B cell (primary cell): Measurements from ENCODE around the gene CLIP2. TPM values are rescaled to one million over a fixed set of nuclear protein-coding genes. Genes with fewer than 3 reads are reported as not detected.

ENCODE experiments used
- ATAC-seq: fragments of 200-7000 bp; cut with Tn5 transposase; one replicate; pipeline ENCODE4 v1.10.0; 2021; ENCODE audit warnings: low read depth, mild to moderate bottlenecking, moderate number of reproducible peaks, moderate library complexity
- CTCF ChIA-PET: fragments of 350-600 bp; sonication (Branson Sonifier 250); formaldehyde crosslinking; loops from one replicate; lab custom pipeline; 2021; ENCODE audit warnings: antibody characterized with exemption, inconsistent platforms; lab: Charles Lee
- POLR2A ChIA-PET: fragments of 350-600 bp; sonication (Branson Sonifier 250); formaldehyde crosslinking; loops from one replicate; lab custom pipeline; 2021; ENCODE audit warnings: antibody characterized with exemption; lab: Charles Lee
- DNase-seq: peaks from one replicate; pipeline ENCODE4 v3.0.0; 2013
- H2AFZ ChIP-seq: 2 replicates; pipeline ENCODE4 v1.6.1; 2012; ENCODE audit warnings: mild to moderate bottlenecking, low read depth, low read length; ENCODE audit not compliant: insufficient read depth, poor library complexity, severe bottlenecking
- H3K27ac ChIP-seq, 2 donors: 1 replicate in 1 of 2; 2 replicates in 1 of 2; pipeline ENCODE4 v1.5.1; 2012 to 2013; ENCODE audit warnings: low read length in 2 of 2, mild to moderate bottlenecking in 2 of 2, moderate library complexity in 1 of 2
- H3K27me3 ChIP-seq, 4 experiments: fragments of 200-600 bp in 1 of 4; sonication (generic) in 1 of 4; replicated peaks in 1 of 4; 1 replicate in 2 of 4; 2 replicates in 2 of 4; pipeline versions ENCODE4 v1.6.1 to v1.7.0; 2013 to 2016; ENCODE audit warnings: low read length in 3 of 4, mild to moderate bottlenecking in 2 of 4, mixed read lengths in 1 of 4, moderate library complexity in 1 of 4; ENCODE audit not compliant: insufficient read depth in 4 of 4, control insufficient read depth in 3 of 4; ENCODE audit errors: control extremely low read depth in 1 of 4
- H3K36me3 ChIP-seq, 2 experiments: replicated peaks in 1 of 2; 1 replicate in 1 of 2; 2 replicates in 1 of 2; pipeline versions ENCODE4 v1.6.1 to v1.7.1; 2013; ENCODE audit warnings: low read length in 1 of 2; ENCODE audit not compliant: insufficient read depth in 2 of 2, control insufficient read depth in 1 of 2; ENCODE audit errors: control extremely low read depth in 1 of 2, extremely low read depth in 1 of 2
- H3K4me1 ChIP-seq, 2 donors: fragments of 200-600 bp in 1 of 2; sonication (generic) in 1 of 2; 1 replicate in 1 of 2; 2 replicates in 1 of 2; pipeline versions ENCODE4 v1.5.1 to v1.6.1; 2013 to 2017; ENCODE audit warnings: low read length in 2 of 2; ENCODE audit not compliant: control insufficient read depth in 2 of 2, insufficient read depth in 2 of 2
- H3K4me2 ChIP-seq: replicated peaks from 2 replicates; pipeline ENCODE3; 2012; ENCODE audit warnings: mild to moderate bottlenecking, low read depth, low read length; ENCODE audit not compliant: poor library complexity, severe bottlenecking
- H3K4me3 ChIP-seq, 5 experiments: fragments of 200-600 bp in 1 of 5; sonication (generic) in 1 of 5; 1 replicate in 3 of 5; 2 replicates in 2 of 5; pipeline versions ENCODE4 v1.5.1 to v1.7.0; 2011 to 2016; ENCODE audit warnings: low read length in 4 of 5, mild to moderate bottlenecking in 4 of 5, low read depth in 2 of 5, control low read depth in 1 of 5, moderate library complexity in 1 of 5; ENCODE audit not compliant: insufficient read depth in 1 of 5; ENCODE audit errors: control extremely low read depth in 1 of 5, extremely low read depth in 1 of 5
- H3K79me2 ChIP-seq: fragments of 200-600 bp; sonication (generic); one replicate; pipeline ENCODE4 v1.6.0; 2016; ENCODE audit warnings: low read length; ENCODE audit not compliant: control insufficient read depth, insufficient read depth
- H3K9ac ChIP-seq: fragments of 200-600 bp; sonication (generic); 2 replicates; pipeline ENCODE4 v1.6.1; 2017; ENCODE audit warnings: mild to moderate bottlenecking, low read length, moderate library complexity
- H3K9me3 ChIP-seq, 3 donors: one replicate each; pipeline versions ENCODE4 v1.6.1 to v1.7.1; 2013; ENCODE audit warnings: low read length in 2 of 3; ENCODE audit not compliant: control insufficient read depth in 2 of 3, insufficient read depth in 1 of 3; ENCODE audit errors: control extremely low read depth in 1 of 3
- H4K20me1 ChIP-seq: 2 replicates; pipeline ENCODE4 v1.6.0; 2012; ENCODE audit warnings: mild to moderate bottlenecking, low read length; ENCODE audit not compliant: insufficient read depth, control insufficient read depth, poor library complexity, severe bottlenecking
- H3K27ac Mint-ChIP-seq: one replicate; pipeline ENCODE4 v1.8.0; 2021; ENCODE audit warnings: mixed read lengths
- H3K27me3 Mint-ChIP-seq: one replicate; pipeline ENCODE4 v1.8.0; 2021; ENCODE audit warnings: mixed read lengths
- H3K4me1 Mint-ChIP-seq: one replicate; pipeline ENCODE4 v1.8.0; 2021; ENCODE audit warnings: mixed read lengths
- H3K4me3 Mint-ChIP-seq: one replicate; pipeline ENCODE4 v1.8.0; 2021; ENCODE audit warnings: mixed read lengths
- H3K9me3 Mint-ChIP-seq: one replicate; pipeline ENCODE4 v1.8.0; 2022; ENCODE audit warnings: mixed read lengths; ENCODE audit not compliant: insufficient read depth
- EZH2 ChIP-seq: IDR thresholded peaks from 2 replicates; pipeline ENCODE4 v1.6.1; 2012; ENCODE audit warnings: borderline replicate concordance, low read depth, mild to moderate bottlenecking, moderate library complexity, low read length; ENCODE audit not compliant: insufficient read depth, poor library complexity, severe bottlenecking
- WGBS: methylation state at CpG from one replicate; pipeline ENCODE4 v1.1.5; 2013; ENCODE audit warnings: missing lambda C conversion rate; ENCODE audit not compliant: insufficient coverage; 5-methylcytosine and 5-hydroxymethylcytosine counted together
- intact Hi-C: fragments of 100-400 bp; cut with micrococcal nuclease; formaldehyde crosslinking; loops from one replicate; pipeline ENCODE4 v1.10.0; 2022
- polyA plus RNA-seq: library from polyadenylated mRNA; depleted of rRNA; stranded (reverse); fragments of >200 nt; gene quantifications from 2 replicates; pipeline ENCODE4 v1.2.3, GENCODE V29; 2012
- total RNA-seq, 2 donors: library from RNA; stranded (reverse); fragments of 120-200 nt in 1 of 2; gene quantifications; 1 replicate in 1 of 2; 2 replicates in 1 of 2; pipeline versions ENCODE4 v1.2.3 to v1.2.4, GENCODE V29; 2013 to 2022
- TF ChIP-seq, protein P1 (sequence below): fragments of 200-600 bp; IDR thresholded peaks from one replicate; pipeline ENCODE4 v1.8.0; 2022; ENCODE audit warnings: antibody characterized with exemption, mild to moderate bottlenecking

Gene CLIP2
- total and polyA plus RNA-seq, 2 donors (not counting 1 experiment from before 2014, with no cell fraction given): 5.7 to 47.9 TPM

GRCh38 chr7:74284781-74285259, 4.4 kb upstream of the CLIP2 start:
- H3K9me3 ChIP-seq: no peaks in the 10 kb centered on the region
- H3K9me3 Mint-ChIP-seq: no peaks in the 10 kb centered on the region
- H3K4me1 Mint-ChIP-seq: peaks cover 38% of the 10 kb centered on the region
- H3K27ac Mint-ChIP-seq: peak overlapping the region; percentile 81
- POLR2A ChIA-PET: interaction anchor here (0.9 to 1.5 kb wide), 6 partner anchors 9 to 75 kb away, joined by 3 to 10 read pairs (median 5); partner anchors contain the start of gene LAT2
- 34% methylated on average over 7 of the region's 9 CpGs for WGBS
- DNase-seq (peak; percentile 86), ATAC-seq (peak; percentile 56)
- H3K4me2 ChIP-seq: peak overlapping the region; percentile 42
- intact Hi-C loops: loop anchor here (1.0 kb wide), 1 partner anchor 13 kb away; no protein-coding TSS in a partner anchor
- TF ChIP-seq, protein P1, sequence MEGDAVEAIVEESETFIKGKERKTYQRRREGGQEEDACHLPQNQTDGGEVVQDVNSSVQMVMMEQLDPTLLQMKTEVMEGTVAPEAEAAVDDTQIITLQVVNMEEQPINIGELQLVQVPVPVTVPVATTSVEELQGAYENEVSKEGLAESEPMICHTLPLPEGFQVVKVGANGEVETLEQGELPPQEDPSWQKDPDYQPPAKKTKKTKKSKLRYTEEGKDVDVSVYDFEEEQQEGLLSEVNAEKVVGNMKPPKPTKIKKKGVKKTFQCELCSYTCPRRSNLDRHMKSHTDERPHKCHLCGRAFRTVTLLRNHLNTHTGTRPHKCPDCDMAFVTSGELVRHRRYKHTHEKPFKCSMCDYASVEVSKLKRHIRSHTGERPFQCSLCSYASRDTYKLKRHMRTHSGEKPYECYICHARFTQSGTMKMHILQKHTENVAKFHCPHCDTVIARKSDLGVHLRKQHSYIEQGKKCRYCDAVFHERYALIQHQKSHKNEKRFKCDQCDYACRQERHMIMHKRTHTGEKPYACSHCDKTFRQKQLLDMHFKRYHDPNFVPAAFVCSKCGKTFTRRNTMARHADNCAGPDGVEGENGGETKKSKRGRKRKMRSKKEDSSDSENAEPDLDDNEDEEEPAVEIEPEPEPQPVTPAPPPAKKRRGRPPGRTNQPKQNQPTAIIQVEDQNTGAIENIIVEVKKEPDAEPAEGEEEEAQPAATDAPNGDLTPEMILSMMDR: no peak
- no peak for TF ChIP-seq EZH2
- H2AFZ ChIP-seq: no peak overlapping the region
- H4K20me1 ChIP-seq: no peaks in the 10 kb centered on the region
- H3K79me2 ChIP-seq: peaks cover 14% of the 10 kb centered on the region
- peaks cover 25 to 33% of the 10 kb centered on the region in 2 donors for H3K4me1 ChIP-seq
- peak overlapping the region; percentile 56 for H3K4me3 Mint-ChIP-seq
- no peaks in the 10 kb centered on the region for H3K36me3 ChIP-seq
- H3K27ac ChIP-seq: peak overlapping the region; percentile 30 to 39
- CTCF ChIA-PET: interaction anchor here (0.7 to 3.7 kb wide), 6 partner anchors 9 to 116 kb away, joined by 3 to 22 read pairs (median 6); no protein-coding TSS in a partner anchor
- no peaks in the 10 kb centered on the region for H3K27me3 ChIP-seq
- no peak overlapping the region for H3K4me3 ChIP-seq
- H3K9ac ChIP-seq: no peak overlapping the region
- H3K27me3 Mint-ChIP-seq: no peaks in the 10 kb centered on the region

- no peaks in the 10 kb centered on the region for H3K36me3 ChIP-seq
- no peaks in the 10 kb centered on the region for H3K27me3 Mint-ChIP-seq
- no peak overlapping the region for H3K27ac ChIP-seq
- WGBS: 97% methylated on average over 8 of the region's 11 CpGs
- no peaks in the 10 kb centered on the region for H3K27me3 ChIP-seq
- H3K4me3 Mint-ChIP-seq: no peak overlapping the region
- H3K27ac Mint-ChIP-seq: peak overlapping the region; percentile 10
- H3K9ac ChIP-seq: no peak overlapping the region
- TF ChIP-seq, protein P1: no peak
- TF ChIP-seq EZH2: no peak
- intact Hi-C loops: no loop called here
- POLR2A ChIA-PET: interaction anchor here (4.2 kb wide), 1 partner anchor 15 kb away, joined by 34 read pairs; no protein-coding TSS in a partner anchor
- H2AFZ ChIP-seq: no peak overlapping the region
- CTCF ChIA-PET: interaction anchor here (3.4 to 5.8 kb wide), 3 partner anchors 10 to 80 kb away, joined by 17 to 56 read pairs (median 22); no protein-coding TSS in a partner anchor
- peaks cover 6% of the 10 kb centered on the region for H4K20me1 ChIP-seq
- DNase-seq (no peak), ATAC-seq (no peak)
- H3K4me2 ChIP-seq: no peak overlapping the region
- H3K4me1 ChIP-seq: peaks cover 34 to 42% of the 10 kb centered on the region in 2 donors
- no peaks in the 10 kb centered on the region for H3K9me3 Mint-ChIP-seq
- no peak overlapping the region for H3K4me3 ChIP-seq
- H3K79me2 ChIP-seq: peaks cover 27% of the 10 kb centered on the region
- peaks cover 46% of the 10 kb centered on the region for H3K4me1 Mint-ChIP-seq
- H3K9me3 ChIP-seq: no peaks in the 10 kb centered on the region
These were observed 3.1 kb upstream of the CLIP2 start for GRCh38 chr7:74286131-74286530.
